PC-9 (cell line): ENCODE measurements around the gene FNDC3B.

Source experiments
- EZH2 ChIP-seq: fragments of 200-600 bp; sonication (generic); IDR thresholded peaks from 2 replicates; pipeline ENCODE4 v1.8.0; 2017; ENCODE audit warnings: antibody characterized with exemption, low read depth
- TF ChIP-seq, protein P1 (sequence below): fragments of 200-600 bp; sonication (generic); conservative IDR thresholded peaks from 2 replicates; pipeline ENCODE4 v1.6.1; 2017; ENCODE audit warnings: mixed run types, antibody characterized with exemption, mild to moderate bottlenecking, moderate library complexity

DNA sequence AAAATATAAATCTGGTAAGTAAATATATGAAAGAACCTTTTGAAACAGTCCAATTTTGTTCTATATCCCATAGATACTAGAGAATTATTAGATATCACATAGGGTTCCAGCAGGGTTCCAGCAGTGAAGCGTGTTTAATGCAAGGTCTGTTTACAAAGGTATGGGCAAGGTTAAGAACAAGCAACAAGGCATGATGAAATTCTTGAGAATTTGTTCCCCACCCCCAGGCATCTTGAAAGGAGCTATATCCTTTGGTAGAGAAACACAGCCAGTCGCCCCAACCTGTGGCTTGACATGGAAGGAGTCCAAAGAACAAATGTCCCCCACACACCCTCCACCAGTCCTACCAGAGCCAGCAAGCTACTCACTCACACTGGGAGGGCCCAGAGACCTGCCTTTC, 18.6 kb upstream of the FNDC3B start:
- no peak for TF ChIP-seq EZH2
- TF ChIP-seq, protein P1, sequence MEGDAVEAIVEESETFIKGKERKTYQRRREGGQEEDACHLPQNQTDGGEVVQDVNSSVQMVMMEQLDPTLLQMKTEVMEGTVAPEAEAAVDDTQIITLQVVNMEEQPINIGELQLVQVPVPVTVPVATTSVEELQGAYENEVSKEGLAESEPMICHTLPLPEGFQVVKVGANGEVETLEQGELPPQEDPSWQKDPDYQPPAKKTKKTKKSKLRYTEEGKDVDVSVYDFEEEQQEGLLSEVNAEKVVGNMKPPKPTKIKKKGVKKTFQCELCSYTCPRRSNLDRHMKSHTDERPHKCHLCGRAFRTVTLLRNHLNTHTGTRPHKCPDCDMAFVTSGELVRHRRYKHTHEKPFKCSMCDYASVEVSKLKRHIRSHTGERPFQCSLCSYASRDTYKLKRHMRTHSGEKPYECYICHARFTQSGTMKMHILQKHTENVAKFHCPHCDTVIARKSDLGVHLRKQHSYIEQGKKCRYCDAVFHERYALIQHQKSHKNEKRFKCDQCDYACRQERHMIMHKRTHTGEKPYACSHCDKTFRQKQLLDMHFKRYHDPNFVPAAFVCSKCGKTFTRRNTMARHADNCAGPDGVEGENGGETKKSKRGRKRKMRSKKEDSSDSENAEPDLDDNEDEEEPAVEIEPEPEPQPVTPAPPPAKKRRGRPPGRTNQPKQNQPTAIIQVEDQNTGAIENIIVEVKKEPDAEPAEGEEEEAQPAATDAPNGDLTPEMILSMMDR: no peak
